ENCODE data around the gene DTWD2.
"Not testable (repeated sequence)": the region's sequence is repeated elsewhere in the genome, so short reads cannot be mapped to it uniquely, and the experiment has no call there.

Gene DTWD2

DNA sequence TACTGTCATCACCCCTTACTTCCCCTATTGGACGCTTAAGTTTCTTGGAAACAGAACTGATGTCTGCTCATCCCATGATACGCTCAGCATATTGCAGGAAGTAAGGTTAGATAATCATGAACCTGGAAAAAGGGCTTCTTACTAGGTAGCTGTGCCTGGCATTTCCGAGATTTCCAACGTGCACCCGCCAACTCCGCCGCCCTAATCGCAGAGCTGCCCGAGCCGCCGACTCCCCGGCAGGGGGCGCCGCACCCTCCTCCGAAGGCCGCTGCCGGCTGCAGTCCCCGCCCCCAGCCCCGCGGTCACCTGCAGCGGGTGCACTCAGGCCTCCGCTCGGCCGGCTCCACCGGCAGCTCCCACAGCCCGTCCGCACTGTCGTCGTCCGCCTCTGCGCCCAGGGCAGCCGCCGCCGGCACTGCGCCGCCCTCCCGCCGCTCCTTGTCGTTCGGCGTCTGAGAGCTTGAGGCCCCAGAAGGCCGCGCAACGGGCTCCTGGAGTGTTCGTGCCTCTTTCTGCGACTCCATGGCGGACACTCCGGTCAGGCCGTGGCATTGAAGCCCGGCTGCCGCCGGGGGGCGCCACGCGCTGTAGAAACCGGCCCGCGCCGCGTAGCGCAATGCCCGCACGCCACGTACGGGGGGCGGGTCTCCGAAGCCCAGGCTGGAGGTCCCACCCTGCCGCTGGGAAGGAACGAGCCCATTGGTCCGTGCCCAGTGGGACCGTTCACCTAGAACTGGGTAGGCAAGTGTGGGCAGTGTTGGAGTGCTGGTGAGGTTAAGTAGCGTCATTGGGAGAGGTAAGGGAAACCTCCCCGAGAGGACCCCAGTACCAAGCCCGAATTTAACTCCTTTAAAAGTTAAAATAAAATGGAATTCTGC lies at the start of gene DTWD2:
Gene DTWD2 (minus strand): TSS at position 560 of the 878 bp plus-strand sequence. CDS start 36 bp downstream, at position 524.
- peak; percentile 81 to 99 for DNase-seq

- no peak for DNase-seq
Measured at GRCh38 chr5:119037496-119038215, 49.3 kb upstream of the DTWD2 start.

- DNase-seq, result peak in 1 of 2 donors; percentile 35
Measured at GRCh38 chr5:119036101-119036762, 47.9 kb upstream of the DTWD2 start.

DNA sequence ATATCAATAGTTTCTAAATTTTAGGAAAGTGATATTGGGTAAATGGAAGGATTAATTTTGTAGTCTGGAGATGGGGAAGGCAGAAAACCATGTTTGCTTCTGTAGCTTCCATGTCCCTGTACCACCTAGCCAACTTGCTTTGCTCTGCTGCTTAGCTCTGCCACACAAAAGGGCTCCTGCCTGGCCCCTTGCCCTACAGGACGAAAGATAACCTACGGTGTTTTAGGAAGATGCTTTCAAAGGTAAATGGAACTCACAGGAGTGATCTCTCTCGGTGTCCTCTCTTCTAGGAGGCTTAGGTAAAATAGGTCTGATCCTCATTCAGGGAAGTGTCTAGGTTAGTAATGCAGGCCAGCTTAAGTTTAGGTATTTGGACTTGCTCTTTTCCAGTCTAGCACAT lies 44.8 kb upstream of the DTWD2 start:
- no peak for DNase-seq

DNA sequence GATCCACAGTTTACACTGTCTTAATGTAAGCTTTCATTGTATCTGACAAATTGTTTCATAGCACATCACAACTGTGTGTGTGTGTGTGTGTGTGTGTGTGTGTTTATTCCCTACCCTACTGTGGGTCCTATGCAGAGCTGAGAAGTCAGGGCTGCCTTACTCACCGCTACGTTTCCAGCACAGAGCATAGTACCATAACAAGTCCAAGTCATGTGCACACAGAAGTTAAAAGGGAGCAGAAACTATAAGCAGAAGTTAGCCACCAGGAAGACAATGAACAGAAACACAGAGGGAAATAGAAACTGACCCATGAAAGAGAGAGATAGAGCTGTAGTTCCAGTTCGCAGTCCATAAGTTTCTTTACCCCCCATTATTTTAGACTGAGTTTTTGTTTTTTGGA lies 44.3 kb upstream of the DTWD2 start:
- DNase-seq, result peak in 1 of 2 donors; percentile 74

GRCh38 chr5:119031905-119032304 lies 43.6 kb upstream of the DTWD2 start:
- DNase-seq, result peak in 1 of 2 donors; percentile 20

DNA sequence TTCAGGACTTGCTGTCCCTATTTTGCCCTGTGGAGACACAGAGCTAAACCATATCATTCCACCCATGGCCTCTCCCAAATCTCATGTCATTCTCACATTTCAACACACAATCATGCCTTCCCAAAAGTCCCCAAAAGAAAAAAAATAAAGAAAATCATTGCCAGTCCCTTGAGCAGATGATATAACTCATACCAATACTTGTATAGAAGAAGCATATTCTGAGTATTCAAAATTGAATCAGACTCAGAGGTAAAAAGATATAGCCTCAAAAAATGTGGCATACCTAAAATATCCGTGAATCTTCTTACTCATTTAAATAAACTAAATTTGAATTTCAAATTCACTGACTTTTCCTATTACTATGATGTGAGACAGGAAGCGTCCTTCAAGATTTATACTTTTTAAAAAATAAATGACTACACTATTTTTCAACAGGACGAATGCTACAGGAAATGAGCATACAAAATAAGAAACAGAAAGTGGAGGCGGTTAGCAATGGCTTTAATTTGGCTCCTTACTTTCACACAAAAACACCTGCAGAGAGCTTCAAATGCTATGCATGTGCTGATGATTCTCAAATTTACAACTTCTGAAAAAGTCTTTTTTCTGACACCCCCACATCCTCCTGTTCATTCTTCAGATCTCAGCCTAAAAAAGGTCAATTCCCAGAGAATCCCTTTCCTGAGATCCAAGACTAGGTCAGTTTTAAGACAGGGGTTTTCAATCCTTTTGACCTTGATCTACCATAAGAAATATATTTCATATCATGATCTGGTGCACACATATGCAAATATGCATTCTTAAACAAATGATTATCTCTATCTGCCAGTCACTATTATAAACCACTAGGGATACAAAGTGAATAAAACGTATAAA lies 42.9 kb upstream of the DTWD2 start:
- peak in 1 of 2 donors; percentile 16 for DNase-seq

DNA sequence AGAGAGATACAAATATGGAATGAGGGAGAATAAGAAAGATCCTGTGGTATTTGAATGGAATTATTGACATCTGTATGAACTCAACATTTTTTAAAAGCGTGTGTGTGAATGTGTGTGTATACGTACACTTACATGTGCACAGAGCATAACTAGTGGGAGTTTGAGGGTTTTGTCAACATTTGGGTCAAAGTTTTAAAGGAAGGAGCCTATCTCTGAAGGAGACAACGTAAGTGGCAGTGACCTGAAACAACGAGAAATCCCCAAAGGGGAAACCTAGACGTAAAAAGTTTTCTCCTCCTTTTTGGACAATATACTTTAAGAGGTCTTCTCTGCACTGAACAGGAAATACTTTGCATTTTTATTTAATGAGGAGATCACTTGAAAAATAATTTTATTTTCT lies 40.2 kb upstream of the DTWD2 start:
- DNase-seq, result no peak

DNA sequence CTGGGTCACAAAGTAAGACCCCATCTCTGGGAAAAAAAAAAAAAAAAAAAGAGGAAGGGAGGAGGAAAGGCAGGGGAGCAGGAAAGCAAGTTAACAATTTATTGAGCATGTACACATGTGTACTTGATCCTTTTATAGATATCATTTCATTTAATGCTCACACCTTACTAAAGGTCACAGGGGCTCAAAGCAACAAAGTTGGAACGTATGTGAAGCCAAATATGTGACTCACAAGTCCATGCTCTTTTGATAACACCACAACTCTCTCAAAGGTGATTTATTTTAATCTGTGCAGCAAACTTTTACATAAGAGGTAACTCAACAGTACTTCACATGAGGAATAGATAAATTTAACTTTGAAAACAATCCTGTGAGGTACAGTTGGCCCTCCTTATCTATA lies 34.4 kb upstream of the DTWD2 start:
- no peak for DNase-seq

GRCh38 chr5:119022017-119022745 lies 33.8 kb upstream of the DTWD2 start:
- DNase-seq, result peak in 1 of 2 donors; percentile 53

DNA sequence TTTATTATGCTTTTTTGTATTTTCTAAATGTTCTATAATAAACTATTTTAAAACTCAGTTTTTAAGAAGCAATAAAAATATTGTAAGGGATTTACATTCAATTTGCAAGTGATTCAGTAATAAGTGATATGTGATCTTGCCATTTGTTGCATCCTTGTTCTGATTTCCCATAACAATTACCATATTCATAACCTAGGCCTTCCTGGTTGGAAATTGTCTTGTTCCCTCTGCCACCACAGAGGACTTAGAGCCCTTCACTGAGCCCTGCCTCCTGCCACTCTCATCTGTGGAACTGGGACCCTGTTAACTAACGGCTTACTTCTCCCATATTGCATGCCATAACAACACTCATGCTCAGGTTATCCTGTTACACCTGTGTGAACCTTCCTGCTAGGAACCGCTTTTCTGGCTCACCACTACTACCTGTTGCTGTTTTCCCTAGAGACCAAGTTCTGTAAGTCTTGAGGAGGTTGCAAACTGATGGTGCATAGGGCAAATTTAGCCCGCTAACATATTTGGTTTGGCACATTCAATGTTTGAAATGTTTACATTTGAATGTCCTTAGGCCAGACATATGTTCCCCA lies 32.9 kb upstream of the DTWD2 start:
- DNase-seq, result no peak

GRCh38 chr5:119019949-119020348 lies 31.6 kb upstream of the DTWD2 start:
- no peak for DNase-seq

- DNase-seq, result peak in 1 of 2 donors; percentile 47
Measured at GRCh38 chr5:119019501-119019900, 31.2 kb upstream of the DTWD2 start.

DNA sequence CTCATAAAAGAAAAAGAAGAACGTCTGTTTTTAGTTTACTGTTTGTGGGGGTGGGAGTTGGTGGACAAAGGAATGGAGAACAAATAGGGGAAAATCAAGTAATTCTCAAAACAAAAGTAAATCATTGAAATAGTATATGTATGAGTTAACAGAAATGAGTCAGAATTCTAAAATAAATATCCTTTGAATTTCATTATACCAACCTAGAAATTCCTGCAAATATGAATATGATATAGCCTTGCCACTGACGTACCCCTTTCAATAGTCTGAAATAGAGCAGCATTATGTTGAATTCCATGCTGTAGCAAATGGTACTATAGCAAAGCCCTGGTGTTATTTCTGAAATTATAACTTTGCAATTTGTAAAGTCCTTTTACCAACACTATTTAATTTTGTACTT lies 29.6 kb upstream of the DTWD2 start:
- no peak for DNase-seq

DNA sequence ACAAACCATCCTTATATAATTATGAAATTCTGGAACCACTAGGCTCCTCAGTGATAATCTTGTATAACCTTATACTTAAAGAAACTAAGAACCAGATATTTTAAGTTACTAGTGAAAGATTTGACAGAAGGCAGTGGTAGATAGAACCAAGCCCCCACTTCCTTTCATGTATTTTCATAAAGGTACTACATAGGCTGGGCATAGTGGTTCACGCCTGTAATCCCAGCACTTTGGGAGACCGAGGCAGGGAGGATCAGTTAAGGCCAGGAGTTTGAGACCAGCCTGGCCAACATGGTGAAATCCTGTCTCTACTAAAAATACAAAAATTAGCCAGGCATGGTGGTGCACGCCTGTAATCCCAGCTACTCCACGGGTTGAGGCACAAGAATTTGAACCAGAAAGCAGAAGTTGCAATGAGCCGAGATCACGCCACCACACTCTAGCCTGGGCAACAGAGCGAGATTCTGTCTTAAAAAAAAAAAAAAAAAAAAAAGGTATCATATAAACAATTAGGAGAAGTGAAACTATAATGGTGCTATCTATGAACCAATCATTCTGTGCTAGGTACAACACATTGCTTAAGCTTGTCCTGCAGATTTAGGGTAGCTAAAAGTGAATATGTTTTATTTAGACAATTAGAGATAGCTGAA lies 27.9 kb upstream of the DTWD2 start:
- no peak for DNase-seq

DNA sequence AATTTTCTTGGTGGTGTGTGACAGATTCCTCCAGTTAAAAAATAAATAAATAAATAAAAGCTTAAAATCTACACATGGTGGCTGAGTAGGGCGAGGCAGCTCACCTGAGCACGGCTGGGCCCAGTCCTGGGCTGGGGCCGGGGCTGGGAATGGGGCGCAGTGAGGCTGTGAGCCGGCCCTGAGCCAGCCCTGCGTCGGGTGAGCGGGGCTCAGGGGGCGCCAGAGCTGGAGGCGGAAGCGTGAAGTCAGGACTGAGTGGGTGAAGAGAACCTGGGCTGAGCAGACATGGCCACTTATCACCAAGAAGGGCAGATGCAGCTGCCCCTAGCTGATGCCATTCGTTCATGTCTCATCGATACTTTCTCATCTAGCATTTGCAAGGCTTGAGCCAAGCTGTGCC lies 22.8 kb upstream of the DTWD2 start:
- no peak for DNase-seq

GRCh38 chr5:119010206-119010605 lies 21.9 kb upstream of the DTWD2 start:
- no peak for DNase-seq

DNA sequence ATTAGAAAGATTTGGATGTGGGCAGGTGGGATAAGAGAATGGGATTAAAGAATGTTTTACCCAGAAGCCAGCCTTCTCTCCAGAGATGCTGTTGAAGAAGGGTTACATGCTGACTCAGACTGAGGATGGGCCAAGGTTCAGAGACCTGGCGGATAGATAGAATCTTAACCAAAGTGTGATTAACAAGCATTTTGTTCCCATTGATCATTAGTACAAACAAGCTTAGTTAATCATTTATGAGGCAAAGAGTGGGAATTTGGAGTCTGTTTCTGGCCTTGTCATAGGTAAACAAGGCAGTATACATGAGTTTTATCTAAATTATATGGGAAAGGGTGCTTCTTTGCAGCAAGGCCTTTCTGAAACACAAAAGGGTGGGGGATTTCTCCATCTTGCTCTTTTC lies 20.8 kb upstream of the DTWD2 start:
- DNase-seq, result no peak

GRCh38 chr5:118999696-119000095 lies 11.3 kb upstream of the DTWD2 start:
- DNase-seq, result no peak

DNA sequence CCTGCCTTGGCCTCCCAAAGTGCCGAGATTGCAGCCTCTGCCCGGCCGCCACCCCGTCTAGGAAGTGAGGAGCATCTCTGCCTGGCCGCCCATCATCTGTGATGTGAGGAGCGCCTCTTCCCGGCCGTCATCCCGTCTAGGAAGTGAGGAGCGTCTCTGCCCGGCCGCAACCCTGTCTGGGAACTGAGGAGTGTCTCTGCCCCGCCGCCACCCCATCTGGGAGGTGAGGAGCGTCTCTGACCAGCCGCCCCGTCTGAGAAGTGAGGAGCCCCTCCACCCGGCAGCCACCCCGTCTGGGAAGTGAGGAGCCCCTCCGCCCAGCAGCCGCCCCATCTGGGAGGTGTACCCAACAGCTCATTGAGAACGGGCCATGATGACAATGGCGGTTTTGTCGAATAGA lies 10.5 kb upstream of the DTWD2 start:
- DNase-seq, result not testable (repeated sequence)

DNA sequence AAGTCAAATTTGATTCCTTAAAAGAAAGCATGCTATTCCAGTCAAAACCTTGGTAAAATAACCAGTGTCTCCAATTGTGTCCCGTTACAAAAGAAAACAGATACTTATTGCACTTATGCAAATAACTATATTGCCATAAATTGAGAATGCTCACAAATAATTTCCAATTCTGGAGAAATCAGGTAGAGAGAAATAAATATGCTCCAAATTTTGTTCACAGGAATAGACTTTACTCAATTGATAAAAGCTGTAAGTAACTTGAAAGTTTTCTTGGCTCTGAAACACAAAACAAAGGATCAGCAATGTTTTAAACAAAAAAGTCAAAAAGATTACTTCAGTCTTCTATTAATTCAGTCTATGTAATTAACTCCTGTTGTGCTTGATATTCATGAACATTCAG lies 7.8 kb upstream of the DTWD2 start:
- no peak for DNase-seq
